HG02840 (cell line): ENCODE data around the gene GLI2.

Source experiments
- ATAC-seq: cut with Tn5 transposase; IDR thresholded peaks from one replicate; pipeline ENCODE4 v1.9.1; 2021; ENCODE audit warnings: mild to moderate bottlenecking, moderate library complexity, moderate number of reproducible peaks; ENCODE audit not compliant: unreplicated experiment, low FRiP score

The GLI2 gene

GRCh38 chr2:120735746-120736170, at the start of gene GLI2:
Gene GLI2, plus strand, starts transcription at chr2:120735868. Its CDS starts 61,453 bp downstream, at chr2:120797321.
- no peak for ATAC-seq

- no peak for ATAC-seq
Measured at GRCh38 chr2:120685974-120686297, 49.7 kb upstream of the GLI2 start.

- ATAC-seq, result no peak
Measured at GRCh38 chr2:120686511-120687168, 49.0 kb upstream of the GLI2 start.

- ATAC-seq, result no peak
Measured at GRCh38 chr2:120687210-120687609, 48.5 kb upstream of the GLI2 start.

- ATAC-seq, result no peak
Measured at GRCh38 chr2:120690521-120690920, 45.1 kb upstream of the GLI2 start.

- ATAC-seq, result no peak
Measured at GRCh38 chr2:120691410-120691809, 44.3 kb upstream of the GLI2 start.

- no peak for ATAC-seq
Measured at GRCh38 chr2:120692691-120693090, 43.0 kb upstream of the GLI2 start.

GRCh38 chr2:120693121-120693520, 42.5 kb upstream of the GLI2 start:
- ATAC-seq, result no peak

- ATAC-seq, result no peak
Measured at GRCh38 chr2:120694034-120694433, 41.6 kb upstream of the GLI2 start.

- ATAC-seq, result no peak
Measured at GRCh38 chr2:120697471-120697870, 38.2 kb upstream of the GLI2 start.

GRCh38 chr2:120699292-120699691, 36.4 kb upstream of the GLI2 start:
- ATAC-seq, result no peak

- no peak for ATAC-seq
Measured at GRCh38 chr2:120700659-120701058, 35.0 kb upstream of the GLI2 start.

GRCh38 chr2:120701096-120701495, 34.6 kb upstream of the GLI2 start:
- no peak for ATAC-seq

- no peak for ATAC-seq
Measured at GRCh38 chr2:120701499-120701898, 34.2 kb upstream of the GLI2 start.

- ATAC-seq, result no peak
Measured at GRCh38 chr2:120702061-120702460, 33.6 kb upstream of the GLI2 start.

- ATAC-seq, result no peak
Measured at GRCh38 chr2:120702801-120703200, 32.9 kb upstream of the GLI2 start.

GRCh38 chr2:120703330-120703994, 32.2 kb upstream of the GLI2 start:
- no peak for ATAC-seq

GRCh38 chr2:120704696-120705095, 31.0 kb upstream of the GLI2 start:
- ATAC-seq, result no peak

- no peak for ATAC-seq
Measured at GRCh38 chr2:120707816-120708215, 27.9 kb upstream of the GLI2 start.

GRCh38 chr2:120708944-120709607, 26.6 kb upstream of the GLI2 start:
- no peak for ATAC-seq

GRCh38 chr2:120709608-120710041, 26.0 kb upstream of the GLI2 start:
- no peak for ATAC-seq

- no peak for ATAC-seq
Measured at GRCh38 chr2:120710256-120710655, 25.4 kb upstream of the GLI2 start.
